Stimulated activated CD8-positive, alpha-beta memory T cell treated with anti-CD3 and anti-CD28 coated beads, Interleukin-2, amount 100 ng/mL, for 1 hour (primary cell): ENCODE measurements around the gene SEZ6L.

ENCODE experiments used
- DNase-seq, 2 donors: peaks; one replicate each; pipeline ENCODE4 v3.0.0-alpha.2; 2020; ENCODE audit warnings: low read depth in 2 of 2

SEZ6L gene

DNA sequence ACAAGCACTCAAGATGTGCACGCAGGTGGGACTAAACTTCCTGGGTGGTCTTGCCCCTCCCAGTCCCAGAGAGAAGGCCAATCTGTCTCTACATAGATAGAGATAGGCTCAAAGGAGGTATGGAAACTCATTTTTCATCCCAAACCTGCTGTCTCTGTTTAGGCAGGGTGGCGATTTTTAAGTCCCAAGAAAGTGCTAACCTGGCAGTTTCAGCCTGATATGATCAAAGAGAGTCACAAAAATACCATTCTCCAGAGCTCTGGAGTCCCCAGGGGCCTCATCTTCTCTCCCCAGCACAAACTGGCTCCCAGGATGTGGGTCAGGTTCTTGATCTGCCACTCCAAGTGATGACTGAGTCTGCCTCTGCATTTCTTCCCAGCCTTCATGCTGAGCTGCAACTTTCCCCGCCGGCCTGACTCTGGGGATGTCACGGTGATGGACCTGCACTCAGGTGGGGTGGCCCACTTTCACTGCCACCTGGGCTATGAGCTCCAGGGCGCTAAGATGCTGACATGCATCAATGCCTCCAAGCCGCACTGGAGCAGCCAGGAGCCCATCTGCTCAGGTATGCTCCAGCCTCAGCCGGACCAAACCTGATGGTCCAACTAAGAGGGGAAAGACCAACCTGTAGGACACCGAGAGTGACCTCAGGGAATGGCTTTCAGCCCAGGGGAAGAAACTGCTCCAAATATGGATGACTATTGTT, 129.5 kb downstream of the SEZ6L start:
- no peak for DNase-seq

DNA sequence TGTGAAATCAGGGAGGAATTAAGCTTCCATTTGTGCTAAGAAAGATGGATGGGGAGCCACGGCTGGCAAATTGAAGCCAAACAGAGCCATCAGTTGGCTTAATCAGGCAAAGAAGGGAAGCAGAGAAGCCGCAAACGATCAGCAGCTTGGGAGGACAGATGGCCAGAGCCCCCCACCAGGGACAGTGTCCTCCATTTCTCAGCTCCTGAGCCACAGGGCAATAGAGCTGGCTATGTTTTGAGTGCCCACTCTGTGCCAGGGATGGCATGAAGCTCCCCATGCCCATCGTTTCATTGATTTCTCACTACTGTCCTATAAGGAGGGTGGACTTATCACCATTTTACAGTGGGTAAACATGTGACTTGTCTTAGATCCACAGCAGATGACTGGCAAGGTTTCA, 133.5 kb downstream of the SEZ6L start:
- DNase-seq = no peak

DNA sequence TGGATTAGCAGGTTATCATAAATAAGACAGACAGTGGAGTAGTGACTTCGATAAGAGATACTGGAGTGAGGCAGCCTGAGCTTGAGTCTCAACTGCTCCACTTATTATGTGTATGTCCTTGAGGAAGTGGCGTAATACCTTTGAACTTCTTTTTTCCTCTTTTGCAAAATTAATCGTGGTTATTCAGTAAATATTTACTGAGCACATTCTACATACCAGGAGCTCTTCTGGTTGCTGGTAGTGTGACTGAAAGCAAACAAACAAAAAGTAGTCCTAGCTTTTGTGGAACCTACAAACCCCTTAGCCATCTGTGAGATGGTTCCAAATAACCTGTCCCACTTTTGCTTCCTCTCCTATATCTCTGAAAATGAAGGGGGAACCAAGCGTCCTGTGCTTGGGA, 134.2 kb downstream of the SEZ6L start:
- DNase-seq = no peak

DNA sequence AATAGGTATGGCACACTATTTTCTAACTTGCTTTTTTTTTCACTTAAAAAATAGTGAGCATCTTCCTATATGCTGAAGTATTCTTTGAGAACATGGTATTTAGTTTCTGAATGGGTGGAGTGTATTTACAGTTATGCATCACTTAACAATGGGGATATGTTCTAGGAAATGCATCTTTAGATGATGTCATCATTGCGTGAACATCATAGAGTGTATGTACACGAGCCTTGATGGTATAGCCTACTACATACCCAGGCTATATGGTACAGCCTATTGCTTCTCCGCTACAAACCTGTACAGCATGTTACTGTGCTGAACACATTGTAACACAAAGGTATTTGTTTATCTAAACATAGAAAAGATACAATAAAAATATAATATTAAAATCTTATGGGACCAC, 135.5 kb downstream of the SEZ6L start:
- DNase-seq = no peak

DNA sequence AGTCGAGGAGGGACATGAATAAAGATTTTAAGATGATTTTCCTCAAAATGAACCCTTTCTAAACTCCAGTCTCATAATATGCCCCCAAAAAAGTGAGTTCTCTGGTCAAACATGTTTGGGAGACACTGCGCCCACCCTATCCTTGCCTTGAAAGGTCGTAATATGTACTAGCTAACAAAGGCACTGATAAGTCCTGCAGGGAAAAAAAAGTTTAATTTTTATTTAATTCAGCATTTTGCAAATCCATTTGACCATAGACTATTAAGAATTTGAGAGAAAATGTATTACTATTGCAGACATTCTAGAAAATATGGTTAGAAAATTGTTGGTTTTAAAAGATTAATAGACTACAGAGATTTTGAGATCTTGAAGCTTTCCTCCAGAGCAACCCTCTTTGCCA, 139.2 kb downstream of the SEZ6L start:
- no peak for DNase-seq

DNA sequence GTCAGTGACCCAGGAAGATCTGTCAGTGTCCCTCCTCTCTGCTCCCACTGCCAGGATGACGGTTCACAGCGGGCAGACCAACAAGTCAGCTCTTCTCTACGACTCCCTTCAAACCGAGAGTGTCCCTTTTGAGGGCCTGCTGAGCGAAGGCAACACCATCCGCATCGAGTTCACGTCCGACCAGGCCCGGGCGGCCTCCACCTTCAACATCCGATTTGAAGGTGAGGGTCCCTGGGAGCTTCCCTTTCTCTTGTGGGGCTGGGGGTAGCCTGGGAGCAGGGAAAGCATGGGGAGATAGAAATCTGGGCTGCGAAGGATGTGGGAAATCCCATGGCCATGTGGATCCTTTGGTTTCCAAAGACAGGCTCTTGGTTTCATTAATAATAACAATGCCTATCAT, 141.4 kb downstream of the SEZ6L start:
- DNase-seq = no peak

DNA sequence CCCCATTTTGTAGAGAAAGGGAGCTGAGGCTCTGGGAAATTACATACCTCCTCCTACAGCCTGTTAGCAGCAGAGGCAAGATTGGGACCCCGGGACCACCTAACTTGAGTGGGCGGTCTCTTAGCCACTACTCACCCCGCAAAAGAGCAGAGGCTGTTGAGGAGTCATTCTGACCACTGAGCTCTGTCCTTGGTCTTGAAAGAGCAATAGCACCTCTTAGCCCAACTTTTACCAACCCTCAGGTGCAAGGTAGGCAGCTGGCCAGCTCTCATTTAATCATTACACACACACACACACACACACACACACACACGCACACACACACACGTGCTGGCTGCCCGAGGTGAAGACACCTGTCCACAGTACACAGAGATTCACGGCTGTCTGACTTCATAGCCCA, 144.0 kb downstream of the SEZ6L start:
- DNase-seq = no peak

DNA sequence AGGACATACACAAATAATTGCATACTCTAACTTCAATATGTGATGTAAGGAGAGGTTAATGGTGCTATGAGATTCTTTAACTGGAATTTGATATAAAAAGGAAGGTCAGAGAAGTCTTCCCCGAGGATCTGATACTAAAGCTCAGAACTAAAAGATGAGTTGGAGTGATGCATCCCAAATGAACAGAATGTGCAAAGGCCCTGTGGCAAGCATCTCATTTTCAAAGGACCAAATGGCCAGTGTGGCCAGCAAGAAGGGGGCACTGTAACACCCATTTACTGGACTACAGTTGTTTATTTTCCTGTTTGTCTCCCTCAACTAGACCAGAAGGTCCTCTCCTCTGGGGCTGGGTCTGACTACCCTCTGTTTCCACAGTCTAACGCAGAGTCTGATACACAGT, 144.9 kb downstream of the SEZ6L start:
- DNase-seq = no peak

DNA sequence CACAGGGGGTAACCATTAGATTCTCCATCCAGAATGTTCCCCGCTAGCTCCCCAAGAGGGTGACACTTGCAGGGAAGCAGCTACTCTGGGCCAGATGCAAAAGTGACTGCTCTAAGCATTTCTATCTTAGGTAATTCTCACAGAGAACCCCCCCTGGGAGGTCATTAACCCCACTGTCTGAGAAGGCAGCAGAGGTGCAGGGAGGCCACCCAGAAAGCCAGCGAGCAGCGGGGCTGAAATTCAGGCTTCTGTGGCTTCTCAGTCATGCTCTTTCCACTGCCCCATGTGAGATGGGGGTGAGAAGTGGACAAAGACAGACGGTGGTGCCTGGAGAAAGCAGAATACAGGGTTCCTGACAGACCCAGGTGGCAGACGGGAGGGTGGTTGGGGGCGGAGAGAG, 145.4 kb downstream of the SEZ6L start:
- DNase-seq = no peak

DNA sequence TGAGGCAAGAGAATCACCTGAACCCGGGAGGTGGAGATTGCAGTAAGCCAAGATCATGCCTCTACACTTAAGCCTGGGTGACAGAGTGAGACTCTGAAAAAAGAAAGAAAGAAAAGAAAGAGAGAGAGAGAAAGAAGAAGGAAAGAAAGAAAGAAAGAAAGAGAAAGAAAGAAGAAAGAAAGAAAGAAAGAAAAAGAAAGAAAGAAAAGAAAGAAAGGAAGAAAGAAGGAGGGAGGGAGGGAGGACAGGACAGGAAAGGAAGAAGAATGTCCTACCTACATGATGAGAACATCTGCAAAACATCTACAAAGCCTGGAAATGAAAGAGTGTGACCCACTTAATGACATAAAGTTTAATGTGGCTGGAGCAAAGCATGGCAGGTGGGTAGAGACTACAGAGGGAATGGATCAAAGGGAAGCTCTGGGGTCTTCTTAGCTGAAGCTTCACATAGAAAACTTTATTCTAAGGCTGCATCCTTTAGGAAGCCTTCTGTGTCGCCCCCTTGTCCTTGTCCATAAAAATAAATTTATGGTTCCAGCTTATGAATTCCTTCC, 147.5 kb downstream of the SEZ6L start:
- DNase-seq = no peak

DNA sequence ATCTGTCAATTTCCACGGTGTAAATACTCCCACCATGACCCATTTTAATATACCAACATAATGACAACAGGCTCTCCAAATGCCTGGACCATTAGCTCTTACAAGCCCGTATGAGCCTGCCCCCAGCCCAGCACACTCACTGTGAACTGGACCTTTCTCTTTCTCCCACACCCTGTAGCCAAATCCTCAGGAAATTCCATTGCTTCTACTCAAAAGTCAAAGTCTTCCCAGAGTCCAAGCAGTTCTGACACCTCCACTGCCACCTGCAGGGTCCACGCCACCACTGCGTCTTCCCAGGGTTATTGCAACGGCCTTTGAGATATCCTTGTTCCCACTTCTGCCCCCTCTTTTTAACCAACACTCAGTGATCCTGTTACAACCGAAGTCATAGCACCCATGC, 149.7 kb downstream of the SEZ6L start:
- no peak for DNase-seq

DNA sequence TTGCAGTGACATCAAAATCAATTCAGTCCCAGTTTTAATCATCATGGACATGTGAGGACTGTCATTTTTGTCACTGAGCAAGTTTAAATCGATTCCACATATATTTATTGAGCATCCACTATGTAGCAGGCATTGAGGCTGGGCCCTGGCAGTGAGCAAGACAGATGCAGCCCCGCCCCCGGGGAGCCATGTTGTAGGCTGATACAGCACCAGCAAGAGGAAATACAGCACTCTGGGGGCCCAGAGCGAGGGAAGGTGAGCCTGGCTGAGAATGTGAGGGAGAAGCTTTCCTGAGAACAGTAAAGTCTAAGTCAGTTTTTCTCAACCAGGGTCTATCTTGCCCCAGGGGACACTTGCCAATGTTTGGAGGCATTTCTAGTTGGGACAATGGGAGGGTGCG, 151.2 kb downstream of the SEZ6L start:
- no peak for DNase-seq

DNA sequence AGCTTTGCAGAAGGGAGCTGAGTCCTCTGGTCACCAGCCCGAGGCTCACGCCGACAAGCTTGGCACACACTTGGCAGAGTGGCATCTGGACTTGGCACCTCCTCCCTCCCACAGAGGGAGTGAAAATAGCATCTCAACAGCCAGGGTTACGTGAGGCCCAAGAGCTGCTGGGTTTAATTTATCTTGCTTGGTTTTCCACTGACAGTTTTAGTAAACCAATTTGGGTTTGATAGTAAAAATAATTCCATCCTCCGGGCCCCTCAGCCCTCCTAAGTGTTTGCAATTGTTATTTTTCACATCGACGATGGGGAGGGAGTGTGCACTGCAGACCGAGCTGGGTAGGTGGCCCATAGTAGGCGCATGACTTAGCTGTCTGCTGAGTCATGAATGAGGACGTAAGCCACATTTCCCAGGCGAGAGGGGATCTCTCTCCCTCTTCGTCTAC, 152.2 kb downstream of the SEZ6L start:
- DNase-seq = no peak

DNA sequence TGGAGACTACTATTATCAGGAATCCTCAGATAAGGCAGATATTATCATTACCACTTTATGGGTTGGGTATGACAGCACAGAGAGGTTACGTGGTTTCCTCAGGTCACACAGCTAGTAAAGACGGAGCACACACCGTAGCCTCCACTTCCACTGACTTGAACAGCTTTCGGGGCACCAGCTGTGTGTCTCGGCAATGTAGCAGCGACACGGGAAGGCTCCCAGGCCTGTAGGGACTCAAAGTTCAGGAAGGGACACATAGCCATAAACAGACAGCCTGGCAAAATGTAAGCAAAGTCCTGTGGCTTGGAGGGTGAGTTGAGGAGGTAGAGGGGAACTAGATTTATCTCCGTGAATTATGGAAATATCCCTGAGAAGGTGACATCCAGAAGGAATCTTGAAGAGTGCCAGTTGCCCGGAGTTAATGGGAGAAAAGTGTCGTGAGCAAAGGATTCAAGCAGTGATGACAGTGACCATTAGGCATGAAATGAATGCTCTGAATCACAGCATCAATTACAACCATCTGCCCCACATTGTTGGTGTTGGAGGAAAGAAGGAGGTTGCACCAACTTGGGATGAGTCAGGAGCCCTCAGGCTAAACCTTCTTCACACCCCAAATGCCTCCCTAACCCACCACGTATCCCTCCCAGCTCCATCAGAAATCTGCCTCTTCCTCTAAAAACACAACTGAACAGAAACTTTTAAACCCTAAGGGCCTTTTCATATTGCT, 153.1 kb downstream of the SEZ6L start:
- DNase-seq = no peak

DNA sequence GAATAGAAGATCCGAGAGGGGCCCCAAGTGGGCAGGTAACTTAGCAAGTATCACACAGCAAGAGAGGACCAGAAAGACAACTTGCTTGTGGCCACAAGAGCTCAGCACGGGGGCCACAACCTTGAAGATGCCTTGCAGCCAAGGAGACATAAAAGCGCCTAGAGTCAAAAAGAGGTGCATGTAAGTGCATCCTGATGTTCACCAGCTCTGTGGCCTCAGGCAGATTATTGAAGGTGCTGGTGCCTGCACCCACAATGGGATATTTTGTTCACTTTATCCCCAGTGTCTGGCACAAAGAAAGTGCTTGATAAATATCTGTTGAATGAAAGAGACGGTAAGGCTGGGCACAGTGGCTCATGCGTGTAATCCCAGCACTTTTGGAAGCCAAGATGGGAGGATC, 153.8 kb downstream of the SEZ6L start:
- DNase-seq = no peak

DNA sequence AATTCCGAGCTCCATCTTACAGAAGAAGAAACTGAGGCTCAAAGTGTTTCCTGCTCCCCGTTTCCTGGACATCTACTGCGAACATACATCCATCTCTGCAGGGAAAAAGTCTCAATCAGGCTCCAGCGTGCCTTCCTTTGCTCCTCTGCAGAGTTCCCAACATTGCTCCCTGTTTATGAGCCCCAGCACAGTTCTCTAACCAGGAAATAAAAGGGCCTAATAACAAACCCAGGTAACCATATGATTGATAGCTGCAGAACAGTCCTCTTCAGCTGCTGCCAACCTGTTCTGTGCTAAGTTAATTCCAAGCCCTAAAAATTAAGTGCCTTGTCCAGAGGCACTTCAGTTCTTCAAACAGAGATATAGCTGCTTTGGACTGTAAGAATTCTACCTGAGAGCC, 154.9 kb downstream of the SEZ6L start:
- DNase-seq = no peak

DNA sequence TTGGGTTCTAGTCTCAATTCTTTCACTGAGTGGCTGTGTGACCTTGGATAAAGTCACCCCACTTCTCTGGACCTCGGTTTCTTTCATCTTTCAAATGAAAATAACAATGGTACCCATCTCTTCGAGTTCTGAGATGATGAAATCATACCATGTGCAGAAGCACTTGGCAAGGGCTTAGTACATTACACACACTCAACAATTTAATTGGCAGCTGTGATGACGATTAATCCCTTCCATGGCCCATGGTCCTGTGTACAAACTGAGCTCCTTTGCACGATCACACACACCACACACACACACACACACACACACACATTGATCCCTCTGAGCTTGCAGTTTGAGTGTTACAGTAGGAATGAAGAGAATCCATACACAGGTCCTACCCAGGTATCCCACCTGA, 156.4 kb downstream of the SEZ6L start:
- no peak for DNase-seq

DNA sequence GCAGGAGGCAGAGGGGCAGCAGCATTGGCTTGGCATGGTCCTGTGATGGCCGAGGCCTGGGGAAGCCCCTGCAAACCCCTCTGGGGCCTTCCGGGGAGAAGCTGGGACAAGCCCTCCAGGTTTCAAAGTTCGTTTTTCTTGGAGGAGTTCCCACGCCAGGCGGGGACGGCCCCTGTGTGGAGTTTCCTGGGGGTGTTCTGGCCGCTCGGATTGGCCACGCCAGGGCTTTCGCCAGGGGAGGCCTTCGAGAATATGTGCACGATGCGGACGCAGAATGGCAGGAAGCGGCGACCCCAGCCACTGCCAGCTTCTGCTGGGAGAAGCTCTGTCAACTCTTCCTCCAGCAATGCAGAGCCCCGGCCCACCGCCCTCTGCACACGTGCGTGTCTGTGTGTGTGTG, 157.5 kb downstream of the SEZ6L start:
- no peak for DNase-seq

DNA sequence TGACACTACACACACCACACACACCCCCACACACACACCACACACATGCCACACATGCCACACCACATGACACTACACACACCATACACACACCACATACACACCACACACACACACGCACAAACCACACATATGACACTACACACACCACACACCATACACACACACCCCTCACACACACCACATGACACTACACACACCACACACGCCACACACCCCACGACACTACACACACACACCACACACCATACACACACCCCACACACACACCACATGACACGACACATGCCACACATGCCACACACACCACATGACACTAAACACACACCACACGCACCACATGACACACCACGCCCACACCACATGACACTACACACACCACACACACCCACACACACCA, 158.0 kb downstream of the SEZ6L start:
- no peak for DNase-seq

DNA sequence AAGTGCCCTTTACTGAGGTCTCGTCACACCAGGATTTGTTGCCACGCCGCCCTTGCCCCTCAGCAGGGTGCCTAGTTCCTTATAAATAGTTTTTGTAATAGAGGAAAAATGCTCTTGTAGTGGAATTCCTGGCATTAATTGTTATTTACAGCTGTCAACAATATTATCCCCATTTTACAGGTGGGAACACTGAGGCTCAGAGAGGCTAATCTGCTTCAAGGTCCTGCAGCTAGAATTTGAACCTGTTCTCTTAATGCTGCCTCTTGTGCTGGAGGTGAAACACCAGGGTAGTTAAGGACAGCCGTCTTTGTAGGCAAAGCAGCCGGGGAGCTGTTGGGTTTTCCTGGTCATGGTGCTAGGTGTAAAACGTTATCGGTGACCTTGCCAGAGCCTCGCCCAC, 159.0 kb downstream of the SEZ6L start:
- DNase-seq = no peak

DNA sequence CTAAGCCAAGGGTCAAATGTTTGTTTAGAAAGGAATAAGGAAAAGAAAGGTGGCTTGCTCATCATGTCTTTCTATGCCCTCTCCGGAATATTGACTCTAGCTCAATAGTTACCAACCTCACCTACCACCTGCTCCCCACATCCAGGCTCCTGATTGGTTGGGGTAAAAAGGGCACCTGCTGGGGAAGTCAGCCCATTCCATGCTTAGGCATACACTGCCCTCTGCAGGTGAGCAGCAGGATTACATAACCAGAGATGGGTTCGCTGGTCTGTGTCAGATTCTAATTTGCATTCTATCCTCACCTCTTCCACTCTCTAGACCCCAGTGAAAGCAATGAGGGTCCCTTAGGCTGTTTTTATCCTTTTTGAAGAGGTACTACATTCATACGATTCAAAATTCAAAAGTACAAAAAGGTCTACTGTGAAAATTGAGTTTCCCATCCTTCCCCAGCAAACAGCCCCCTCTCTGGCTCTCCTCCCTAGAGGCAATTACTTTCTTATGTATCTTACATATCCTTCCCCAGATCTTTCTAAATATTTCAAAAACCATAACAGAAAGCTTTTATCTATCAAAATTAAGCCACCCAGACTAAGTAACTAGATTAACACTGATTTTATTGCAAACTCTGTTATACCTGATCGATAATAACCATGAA, 161.8 kb downstream of the SEZ6L start:
- DNase-seq = peak in 1 of 2 donors; percentile 24

DNA sequence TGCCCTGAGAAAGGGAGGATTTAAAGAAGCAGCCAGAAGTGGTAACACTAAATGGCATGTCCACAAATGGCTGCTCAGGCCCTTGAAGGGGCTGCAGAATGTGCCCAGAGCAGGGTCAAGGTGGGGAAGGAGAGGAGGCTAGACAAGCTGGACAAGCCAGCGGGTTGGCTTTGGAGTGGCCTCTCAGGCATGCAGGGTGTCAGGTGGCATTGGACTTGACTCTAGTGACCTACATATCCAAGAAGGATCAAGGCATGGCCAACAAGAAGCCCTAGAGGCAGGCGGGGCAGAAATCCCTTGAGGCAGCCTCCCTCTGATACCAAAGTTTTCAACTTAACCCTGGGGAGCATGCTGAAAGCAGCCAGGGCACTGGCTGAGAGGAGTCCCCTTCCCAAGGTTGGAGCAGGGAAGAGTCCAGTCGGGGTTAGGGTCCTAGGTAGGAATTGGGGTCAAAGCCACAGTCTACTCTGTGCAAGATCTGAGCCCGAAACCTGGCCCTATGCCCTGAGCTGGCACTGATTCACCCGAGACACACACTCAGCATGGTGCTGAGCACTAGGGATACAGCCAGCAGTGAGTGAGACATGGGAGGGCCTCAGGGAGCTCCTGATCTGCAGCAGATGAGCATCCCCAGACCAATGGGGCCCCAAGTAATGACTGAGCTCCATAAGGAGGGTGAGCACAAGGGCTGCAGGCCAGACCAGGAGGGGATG, 164.0 kb downstream of the SEZ6L start:
- no peak for DNase-seq
